ENCODE measurements around the gene PPP6R2. TPM values are rescaled to one million over a fixed set of nuclear protein-coding genes. Genes with fewer than 3 reads are reported as not detected.

The PPP6R2 gene
- total RNA-seq, 4 donors from 2014 or later: 35.6 to 50.8 (median 45.6) TPM

- no peak for DNase-seq
Observed at GRCh38 chr22:50317674-50318073, 25.5 kb upstream of the PPP6R2 start.

GRCh38 chr22:50318356-50318697 is 24.8 kb upstream of the PPP6R2 start:
- Histone ChIP-seq H3K27me3 (no peaks in the 10 kb centered on the region), H3K4me1 (peaks cover 8 to 26% (median 8%) of the 10 kb centered on the region in 3 donors), H3K9me3 (no peaks in the 10 kb centered on the region), H3K4me3 (no peak overlapping the region), H3K36me3 (no peaks in the 10 kb centered on the region), H3K27ac (no peak overlapping the region)
- 77 to 90% methylated on average over 4 to 5 of the region's 7 CpGs for WGBS, 2 donors
- TF ChIP-seq POLR2A (IDR thresholded peaks at IDR 0.05) (no peak), CTCF (IDR thresholded peaks at IDR 0.05) (no peak)
- DNase-seq: no peak
- intact Hi-C loops (cut with DNase I): no loop called here

More at GRCh38 chr22:50317674-50318073, 25.5 kb upstream of the PPP6R2 start:
- intact Hi-C loops (cut with DNase I): no loop called here
- Histone ChIP-seq H3K27ac (no peak overlapping the region), H3K36me3 (no peaks in the 10 kb centered on the region), H3K4me1 (peaks cover 8 to 28% (median 8%) of the 10 kb centered on the region in 3 donors), H3K27me3 (no peaks in the 10 kb centered on the region), H3K4me3 (no peak overlapping the region), H3K9me3 (no peaks in the 10 kb centered on the region)
- 83% methylated on average over 2 of the region's 7 CpGs; no CpG with 5 or more reads in 1 of the 2 donors for WGBS, 2 donors
- no peak for TF ChIP-seq CTCF (IDR thresholded peaks at IDR 0.05)
- TF ChIP-seq POLR2A (IDR thresholded peaks at IDR 0.05): no peak

GRCh38 chr22:50318698-50319411 is 24.3 kb upstream of the PPP6R2 start:
- no peaks in the 10 kb centered on the region for H3K36me3 ChIP-seq
- no peak for DNase-seq
- no peaks in the 10 kb centered on the region for H3K9me3 ChIP-seq
- 81 to 84% methylated on average over 12 to 18 of the region's 21 CpGs for WGBS, 2 donors
- no peak overlapping the region for H3K4me3 ChIP-seq
- H3K27me3 ChIP-seq: no peaks in the 10 kb centered on the region
- TF ChIP-seq CTCF (IDR thresholded peaks at IDR 0.05): no peak
- TF ChIP-seq POLR2A (IDR thresholded peaks at IDR 0.05): no peak
- no peak overlapping the region for H3K27ac ChIP-seq
- intact Hi-C loops (cut with DNase I): no loop called here
- H3K4me1 ChIP-seq: peaks cover 4 to 21% (median 5%) of the 10 kb centered on the region in 3 donors

GRCh38 chr22:50319503-50319951 is 23.6 kb upstream of the PPP6R2 start:
- H3K9me3 ChIP-seq: no peaks in the 10 kb centered on the region
- DNase-seq: no peak
- H3K4me1 ChIP-seq: peaks cover 0 to 14% (median 4%) of the 10 kb centered on the region in 3 donors
- H3K4me3 ChIP-seq: no peak overlapping the region
- no peaks in the 10 kb centered on the region for H3K27me3 ChIP-seq
- WGBS, 2 donors: 70 to 100% methylated on average over 1 to 2 of the region's 15 CpGs
- H3K36me3 ChIP-seq: no peaks in the 10 kb centered on the region
- TF ChIP-seq POLR2A (IDR thresholded peaks at IDR 0.05) (no peak), CTCF (IDR thresholded peaks at IDR 0.05) (no peak)
- no peak overlapping the region for H3K27ac ChIP-seq
- intact Hi-C loops (cut with DNase I): no loop called here

GRCh38 chr22:50320116-50320515 is 23.0 kb upstream of the PPP6R2 start:
- Histone ChIP-seq H3K4me1 (peaks cover 0 to 8% (median 4%) of the 10 kb centered on the region in 3 donors), H3K27me3 (no peaks in the 10 kb centered on the region), H3K4me3 (no peak overlapping the region), H3K9me3 (no peaks in the 10 kb centered on the region), H3K27ac (no peak overlapping the region), H3K36me3 (no peaks in the 10 kb centered on the region)
- no peak for DNase-seq
- no peak for TF ChIP-seq CTCF (IDR thresholded peaks at IDR 0.05)
- no peak for TF ChIP-seq POLR2A (IDR thresholded peaks at IDR 0.05)
- intact Hi-C loops (cut with DNase I): no loop called here
- 94% methylated on average over 3 of the region's 8 CpGs; no CpG with 5 or more reads in 1 of the 2 donors for WGBS, 2 donors
